GM18502 (cell line): ENCODE results near the gene TNFAIP8L2.

ENCODE experiments used
- ATAC-seq: cut with Tn5 transposase; IDR thresholded peaks from one replicate; pipeline ENCODE4 v1.9.1; 2021; ENCODE audit warnings: mild to moderate bottlenecking; ENCODE audit not compliant: unreplicated experiment, poor library complexity

The TNFAIP8L2 gene

GRCh38 chr1:151156515-151156819 is at the start of gene TNFAIP8L2:
Gene TNFAIP8L2 (plus strand): TSS chr1:151156649. CDS start chr1:151158698, 2,049 bp downstream.
- no peak for ATAC-seq

DNA sequence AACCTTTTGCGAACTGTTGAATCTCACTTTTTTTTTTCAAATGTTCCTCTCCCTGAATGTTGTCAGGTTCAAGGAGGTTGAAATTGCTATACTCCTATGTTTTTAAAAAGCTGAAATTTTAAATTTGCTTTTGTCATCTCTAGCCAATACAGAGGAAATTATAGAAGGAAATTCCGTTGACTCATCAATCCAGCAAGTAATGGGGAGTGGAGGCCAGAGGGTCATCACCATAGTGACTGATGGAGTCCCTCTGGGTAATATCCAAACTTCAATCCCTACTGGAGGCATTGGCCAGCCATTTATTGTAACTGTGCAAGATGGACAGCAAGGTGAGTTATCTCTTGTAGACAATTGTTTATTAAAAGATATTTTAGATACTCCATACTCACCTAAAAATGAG is 49.6 kb upstream of the TNFAIP8L2 start:
- ATAC-seq: no peak

DNA sequence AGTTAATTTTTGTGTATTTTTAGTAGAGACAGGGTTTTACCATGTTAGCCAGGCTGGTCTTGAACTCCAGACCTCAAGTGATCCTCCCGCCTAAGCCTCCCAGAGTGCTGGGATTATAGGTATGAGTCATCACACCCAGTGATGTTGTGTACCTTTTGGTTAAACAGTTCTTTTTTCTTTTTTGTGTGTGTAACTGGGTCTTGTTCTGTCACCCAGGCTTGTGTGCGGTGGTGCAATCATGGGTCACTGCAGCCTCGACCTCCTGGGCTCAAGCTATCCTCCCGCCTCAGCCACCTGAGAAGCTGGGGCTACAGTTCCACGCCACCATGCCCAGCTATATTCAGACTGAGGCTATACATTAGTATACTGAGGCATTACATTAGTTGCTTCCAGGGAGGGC is 48.1 kb upstream of the TNFAIP8L2 start:
- no peak for ATAC-seq

GRCh38 chr1:151113877-151114276 is 42.6 kb upstream of the TNFAIP8L2 start:
- no peak for ATAC-seq

DNA sequence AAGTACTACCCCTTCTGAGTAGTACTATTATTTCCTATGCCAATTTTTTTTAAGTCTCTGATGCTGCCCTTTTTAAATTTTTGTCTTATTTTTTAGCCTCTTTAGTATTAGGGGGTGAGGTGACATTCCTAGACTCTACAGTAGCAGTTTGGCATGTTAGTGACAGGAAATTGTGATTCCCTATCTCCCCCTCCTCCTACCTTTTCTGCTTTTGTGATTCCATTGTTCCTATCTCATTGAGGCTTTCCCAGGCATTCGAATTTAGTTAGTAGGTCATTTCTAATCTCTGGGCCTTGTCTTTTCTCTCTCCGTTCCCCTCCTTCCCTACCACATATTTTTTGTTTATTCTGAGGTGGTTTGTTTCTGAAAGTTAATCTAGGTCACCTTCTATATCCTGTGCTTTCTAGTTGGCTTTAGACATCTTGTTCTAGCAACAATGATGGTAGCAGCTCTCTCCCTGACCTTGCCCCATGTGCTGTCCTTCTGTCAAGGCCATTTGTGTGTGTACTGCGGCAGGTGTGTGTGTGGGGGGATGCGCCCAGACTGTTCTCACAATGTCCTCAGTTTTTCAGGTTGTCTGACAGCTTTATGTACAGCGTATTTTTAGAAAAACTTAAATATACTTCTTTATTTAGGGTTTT is 31.6 kb upstream of the TNFAIP8L2 start:
- no peak for ATAC-seq

GRCh38 chr1:151128800-151129199 is 27.6 kb upstream of the TNFAIP8L2 start:
- ATAC-seq: no peak

DNA sequence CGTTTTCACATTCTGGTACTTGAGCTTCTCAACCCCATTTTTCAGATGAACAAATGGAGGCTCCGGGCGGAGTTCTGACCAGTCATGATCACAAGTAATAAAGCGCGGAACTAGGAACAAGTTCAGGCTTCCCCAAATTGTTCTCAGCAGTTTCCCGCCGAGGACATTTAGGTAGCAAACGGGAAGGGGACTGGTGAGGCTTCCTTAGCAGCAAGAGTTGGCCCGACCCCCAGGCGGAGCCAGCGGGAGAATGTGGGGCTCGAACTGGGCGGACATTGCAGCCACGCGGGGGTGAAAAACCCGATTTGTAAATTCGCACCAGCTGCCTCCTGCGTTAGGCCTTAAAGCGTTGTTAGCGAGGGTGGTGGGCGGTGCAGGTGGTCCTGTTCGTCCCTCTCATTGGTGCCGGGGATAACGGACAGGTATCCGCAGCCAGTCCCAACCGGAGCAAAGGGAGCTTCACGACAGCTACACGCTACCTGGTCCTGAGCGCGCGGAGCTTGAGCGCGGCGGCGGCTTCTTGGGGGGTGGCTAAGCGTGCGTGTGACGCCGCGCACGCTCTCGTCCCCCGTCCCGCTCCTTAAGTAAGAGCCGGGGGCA is 25.4 kb upstream of the TNFAIP8L2 start:
- ATAC-seq: no peak

- no peak for ATAC-seq
Observed at GRCh38 chr1:151131701-151132334, 24.6 kb upstream of the TNFAIP8L2 start.

GRCh38 chr1:151132335-151133017 is 24.0 kb upstream of the TNFAIP8L2 start:
- no peak for ATAC-seq

DNA sequence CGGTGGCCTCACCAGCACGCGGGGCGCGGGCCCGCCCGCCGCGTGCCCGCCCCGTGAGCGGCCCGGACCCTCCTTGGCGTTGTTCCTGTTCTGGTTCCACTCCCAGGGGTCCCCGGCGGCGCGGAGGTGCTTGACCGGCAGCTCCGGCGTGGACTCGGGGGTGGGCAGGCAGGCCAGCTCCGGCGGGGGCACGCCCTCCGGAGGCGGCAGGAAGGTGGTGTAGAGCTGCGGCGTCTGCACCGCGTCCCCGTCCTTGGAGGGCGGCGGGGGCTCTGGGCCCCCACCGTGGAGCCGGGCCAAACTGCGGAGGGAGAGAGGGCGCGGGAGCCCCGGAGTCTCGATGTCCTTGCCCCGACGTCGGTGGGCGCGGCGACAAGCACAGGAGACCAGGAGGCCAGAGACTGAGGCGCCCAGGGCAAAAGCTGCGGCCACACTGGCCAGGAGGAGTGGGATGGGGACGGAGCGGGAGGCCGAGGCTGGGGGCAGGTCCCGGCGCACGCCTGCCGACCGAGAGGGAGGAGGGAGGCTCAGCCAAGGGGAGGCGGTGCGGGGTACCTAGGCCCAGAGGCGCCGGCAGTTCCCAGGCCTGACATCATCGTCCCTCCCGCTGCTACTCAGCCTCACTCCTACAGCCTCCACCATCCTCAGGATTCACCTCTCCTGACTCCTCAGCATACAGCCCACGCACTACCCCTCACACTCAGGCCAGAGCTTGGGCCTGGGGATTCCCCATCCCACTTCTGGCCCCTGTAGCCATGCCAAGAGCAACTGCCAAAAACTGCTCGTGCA is 23.2 kb upstream of the TNFAIP8L2 start:
- no peak for ATAC-seq

DNA sequence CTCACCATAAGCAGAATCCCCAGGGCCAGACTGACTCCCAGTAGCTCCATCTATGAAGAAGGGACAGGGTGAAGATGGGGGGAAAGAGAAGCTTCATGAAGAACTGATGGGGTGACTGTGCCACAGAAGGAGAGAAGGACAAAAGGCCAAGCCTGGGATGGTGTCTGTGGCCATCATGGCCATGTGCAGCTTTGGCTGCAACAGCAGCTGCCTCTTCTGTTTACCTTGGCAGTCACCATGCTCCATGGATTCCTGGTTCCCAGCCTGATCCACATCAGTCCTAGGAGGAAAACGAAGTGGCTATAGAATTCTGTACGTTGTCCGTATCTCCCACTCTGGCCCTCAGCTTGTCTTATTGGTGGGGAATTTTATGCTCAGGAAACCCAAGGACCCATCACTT is 22.1 kb upstream of the TNFAIP8L2 start:
- ATAC-seq: no peak

DNA sequence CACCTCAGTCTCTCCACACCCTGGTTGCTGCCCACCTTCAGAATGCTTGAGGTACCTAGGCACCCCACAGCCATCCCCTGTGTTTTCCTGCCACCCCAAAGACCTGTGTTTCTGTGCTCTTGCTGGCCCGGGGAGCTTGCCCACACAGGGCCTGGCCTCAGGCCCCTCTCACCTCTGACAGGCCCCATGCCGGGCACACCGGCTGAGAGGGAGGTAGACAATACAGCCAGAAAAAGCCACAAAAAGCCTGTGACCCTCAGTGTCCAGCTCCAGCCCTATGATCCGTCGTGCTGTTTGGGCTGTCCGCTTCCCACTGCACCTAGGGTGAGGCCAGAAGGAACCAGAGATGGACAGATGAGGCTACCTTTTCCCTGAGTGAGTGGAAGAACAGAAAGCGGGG is 21.5 kb upstream of the TNFAIP8L2 start:
- no peak for ATAC-seq

- ATAC-seq: no peak
Observed at GRCh38 chr1:151135433-151136385, 20.7 kb upstream of the TNFAIP8L2 start.

- no peak for ATAC-seq
Observed at GRCh38 chr1:151137789-151138188, 18.7 kb upstream of the TNFAIP8L2 start.

DNA sequence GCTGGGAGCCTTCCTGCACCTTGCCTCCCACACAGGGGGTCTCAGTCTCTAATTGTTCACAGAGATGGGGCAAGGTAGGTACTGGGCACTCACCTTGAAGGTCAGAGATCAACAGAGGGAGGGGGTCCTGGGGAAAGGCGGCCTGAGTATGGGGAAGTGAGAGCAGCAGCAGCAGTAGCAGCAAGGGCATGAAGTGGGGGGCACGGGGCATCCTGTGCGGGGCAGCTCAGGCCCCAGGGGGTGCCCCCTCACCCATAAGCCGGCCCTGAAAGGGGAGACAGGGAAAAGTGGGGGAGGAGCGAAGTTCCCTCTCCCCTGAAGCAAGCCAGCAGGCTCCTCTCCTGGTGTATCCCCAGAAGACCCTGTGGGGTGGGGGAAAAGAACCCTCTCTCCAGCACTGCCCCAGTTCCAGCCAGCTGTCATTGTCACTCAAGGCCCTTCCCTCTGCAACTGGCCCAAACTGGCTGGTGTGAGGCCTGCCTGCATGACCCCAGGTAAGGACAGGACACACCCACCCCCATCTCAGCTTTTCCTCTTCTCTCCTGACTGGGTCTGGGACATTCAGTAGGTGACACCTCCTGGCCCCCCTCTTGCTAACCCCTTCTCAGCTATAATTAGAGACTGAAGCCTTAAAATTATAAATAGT is 13.9 kb upstream of the TNFAIP8L2 start:
- no peak for ATAC-seq

DNA sequence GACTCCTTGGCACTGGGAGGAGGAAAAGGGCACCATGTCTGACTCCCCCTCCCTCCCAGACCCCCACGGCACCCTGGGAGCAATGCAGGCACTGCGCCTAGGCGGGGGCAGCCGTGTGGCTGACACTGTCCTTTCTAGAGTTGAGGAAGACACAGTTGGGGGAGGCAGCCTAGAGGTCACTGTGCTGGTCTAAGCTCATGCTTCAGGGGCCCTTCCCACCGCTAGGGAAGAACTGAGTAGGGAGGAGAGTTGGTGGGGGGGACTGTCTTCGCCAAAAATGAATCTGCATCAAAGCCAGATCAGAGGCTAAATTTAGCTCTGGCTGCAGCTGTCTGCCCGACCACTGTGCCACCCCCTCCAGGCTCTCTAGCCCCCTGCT is 13.4 kb upstream of the TNFAIP8L2 start:
- ATAC-seq: no peak

- no peak for ATAC-seq
Observed at GRCh38 chr1:151143986-151144385, 12.5 kb upstream of the TNFAIP8L2 start.

DNA sequence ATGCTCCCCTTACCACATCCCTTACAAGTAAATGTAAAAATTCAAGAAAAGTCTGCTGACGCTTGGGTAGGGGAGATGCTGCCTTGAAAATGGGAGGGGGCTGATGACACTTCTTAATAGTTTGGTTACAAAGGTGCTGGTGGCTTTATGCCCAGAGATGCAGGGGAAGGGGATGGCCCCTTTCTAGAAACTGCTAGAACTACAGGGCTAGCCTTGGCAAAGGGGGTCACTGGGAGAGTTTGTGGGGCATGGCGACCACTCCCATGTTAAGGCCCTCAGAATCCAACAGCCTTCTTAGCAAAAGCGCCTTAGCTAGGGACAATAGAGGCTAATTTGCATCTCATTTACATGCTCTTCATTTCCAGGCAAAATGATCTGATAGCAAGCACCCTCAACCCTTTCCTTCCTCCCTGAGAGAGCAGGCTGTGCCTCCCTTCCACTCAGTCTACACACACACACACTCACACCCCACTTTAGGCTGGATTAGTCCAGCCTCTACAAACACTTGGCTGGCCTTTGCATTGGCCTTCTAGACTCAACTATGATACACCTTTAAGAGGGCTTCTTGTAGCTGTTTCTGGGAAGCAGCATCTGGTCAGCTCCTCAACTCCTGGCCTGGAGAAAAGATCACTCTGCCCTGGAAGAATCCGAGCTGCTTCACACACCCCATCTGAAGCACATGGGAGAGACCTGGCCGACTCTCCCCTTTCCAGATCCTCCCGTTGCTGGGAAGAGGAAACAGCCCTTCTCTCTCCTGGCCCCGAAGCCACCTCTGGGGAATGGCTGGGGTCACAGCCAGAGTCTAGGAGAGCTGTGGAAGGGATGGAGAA is 11.8 kb upstream of the TNFAIP8L2 start:
- ATAC-seq: no peak
